ENCODE results near the gene PNLIPRP3.

PNLIPRP3 gene

GRCh38 chr10:116476461-116476860 lies 48.8 kb downstream of the PNLIPRP3 start:
- TF ChIP-seq, protein P1, sequence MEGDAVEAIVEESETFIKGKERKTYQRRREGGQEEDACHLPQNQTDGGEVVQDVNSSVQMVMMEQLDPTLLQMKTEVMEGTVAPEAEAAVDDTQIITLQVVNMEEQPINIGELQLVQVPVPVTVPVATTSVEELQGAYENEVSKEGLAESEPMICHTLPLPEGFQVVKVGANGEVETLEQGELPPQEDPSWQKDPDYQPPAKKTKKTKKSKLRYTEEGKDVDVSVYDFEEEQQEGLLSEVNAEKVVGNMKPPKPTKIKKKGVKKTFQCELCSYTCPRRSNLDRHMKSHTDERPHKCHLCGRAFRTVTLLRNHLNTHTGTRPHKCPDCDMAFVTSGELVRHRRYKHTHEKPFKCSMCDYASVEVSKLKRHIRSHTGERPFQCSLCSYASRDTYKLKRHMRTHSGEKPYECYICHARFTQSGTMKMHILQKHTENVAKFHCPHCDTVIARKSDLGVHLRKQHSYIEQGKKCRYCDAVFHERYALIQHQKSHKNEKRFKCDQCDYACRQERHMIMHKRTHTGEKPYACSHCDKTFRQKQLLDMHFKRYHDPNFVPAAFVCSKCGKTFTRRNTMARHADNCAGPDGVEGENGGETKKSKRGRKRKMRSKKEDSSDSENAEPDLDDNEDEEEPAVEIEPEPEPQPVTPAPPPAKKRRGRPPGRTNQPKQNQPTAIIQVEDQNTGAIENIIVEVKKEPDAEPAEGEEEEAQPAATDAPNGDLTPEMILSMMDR (IDR thresholded peaks at IDR 0.05), result no peak
- TF ChIP-seq ZFX (IDR thresholded peaks at IDR 0.05; ENCODE audit: borderline replicate concordance), result no peak
- no peak overlapping the region for H3K27ac ChIP-seq

GRCh38 chr10:116477986-116478664 lies 50.5 kb downstream of the PNLIPRP3 start:
- TF ChIP-seq, protein P1 (IDR thresholded peaks at IDR 0.05), result no peak
- TF ChIP-seq ZFX (IDR thresholded peaks at IDR 0.05; ENCODE audit: borderline replicate concordance), result no peak
- H3K27ac ChIP-seq, result no peak overlapping the region

GRCh38 chr10:116486770-116487448 lies 59.3 kb downstream of the PNLIPRP3 start:
- H3K27ac ChIP-seq, result no peak overlapping the region
- TF ChIP-seq ZFX (IDR thresholded peaks at IDR 0.05; ENCODE audit: borderline replicate concordance), result no peak
- TF ChIP-seq, protein P1 (IDR thresholded peaks at IDR 0.05), result no peak

- TF ChIP-seq, protein P1 (IDR thresholded peaks at IDR 0.05), result no peak
- no peak for TF ChIP-seq ZFX (IDR thresholded peaks at IDR 0.05; ENCODE audit: borderline replicate concordance)
- no peak overlapping the region for H3K27ac ChIP-seq
Measured at GRCh38 chr10:116487522-116488430, 60.1 kb downstream of the PNLIPRP3 start.

- TF ChIP-seq ZFX (IDR thresholded peaks at IDR 0.05; ENCODE audit: borderline replicate concordance), result no peak
- TF ChIP-seq, protein P1 (IDR thresholded peaks at IDR 0.05), result no peak
- no peak overlapping the region for H3K27ac ChIP-seq
Measured at GRCh38 chr10:116489460-116489859, 61.8 kb downstream of the PNLIPRP3 start.

DNA sequence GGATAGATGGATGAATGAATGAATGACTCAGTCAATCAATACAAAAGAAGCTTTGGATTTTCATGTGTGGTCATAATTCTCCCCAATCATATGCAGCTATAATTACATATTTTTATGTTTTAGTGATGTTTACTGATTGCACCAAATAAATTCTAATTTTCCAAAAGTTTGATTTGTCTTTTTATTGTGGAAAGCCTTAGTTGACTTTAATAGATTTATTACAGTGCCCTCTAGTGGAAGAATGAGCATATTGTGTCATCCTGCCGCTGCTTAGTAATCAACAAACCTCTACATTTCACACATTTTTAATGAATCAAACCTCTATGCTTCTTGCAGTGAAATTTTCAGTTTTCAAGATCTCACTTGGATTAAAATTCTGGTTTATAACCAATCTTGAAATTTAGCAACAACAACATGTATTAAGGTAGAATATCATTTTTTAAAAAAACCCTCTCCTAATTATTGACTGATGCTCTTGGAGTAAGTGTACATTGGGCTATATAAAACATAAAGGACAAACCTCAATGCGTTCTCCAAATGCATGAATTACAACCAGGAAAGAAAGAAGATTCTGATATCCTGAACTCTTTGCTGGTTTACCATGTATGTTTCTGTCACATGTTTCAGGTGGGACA lies 62.5 kb downstream of the PNLIPRP3 start:
- TF ChIP-seq ZFX (IDR thresholded peaks at IDR 0.05; ENCODE audit: borderline replicate concordance), result no peak
- TF ChIP-seq, protein P1 (IDR thresholded peaks at IDR 0.05), result peak; percentile 79

More for the DNA sequence above, 62.5 kb downstream of the PNLIPRP3 start:
- no peak overlapping the region for H3K27ac ChIP-seq
